Measurements from ENCODE around the gene ASIC4.

Gene ASIC4

DNA sequence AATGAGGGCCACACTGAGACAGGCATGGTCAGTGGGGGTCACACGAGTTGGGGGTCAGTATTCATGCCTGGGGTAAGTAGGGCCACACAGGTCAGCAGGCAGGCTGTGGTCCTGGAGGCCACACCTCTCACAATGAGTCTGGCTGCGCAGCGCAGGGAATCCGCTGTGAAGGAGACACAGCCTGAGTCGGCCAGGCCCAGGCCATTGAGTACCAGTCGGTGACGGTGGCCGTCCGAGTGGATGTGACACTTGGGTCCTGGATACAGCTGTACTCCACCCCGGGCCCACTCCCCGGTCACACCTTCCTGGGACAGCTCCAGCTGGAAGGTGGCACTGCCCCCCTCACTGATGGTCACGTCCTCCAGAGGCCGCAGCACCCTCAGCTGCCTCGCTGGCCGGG lies 40.1 kb downstream of the ASIC4 start:
- DNase-seq: no peak

DNA sequence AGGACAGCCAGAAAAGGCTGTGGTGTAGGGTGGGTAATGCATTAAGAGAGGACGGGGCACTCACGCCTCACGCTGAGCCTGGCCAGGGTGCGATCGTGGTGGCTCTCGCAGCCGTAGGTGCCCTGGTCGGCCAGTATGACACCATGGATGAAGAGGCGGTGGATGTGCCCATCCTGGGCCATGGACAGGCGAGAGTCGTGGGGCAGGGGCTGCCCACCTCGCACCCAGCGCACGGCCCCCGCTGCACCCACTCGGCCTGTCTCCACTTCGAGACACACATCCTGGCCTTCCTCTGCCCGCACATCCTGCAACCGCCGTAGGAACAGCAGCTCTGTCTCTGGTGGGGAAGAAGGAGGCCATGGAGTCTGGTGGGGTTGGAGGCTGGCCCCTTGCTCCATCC lies 41.7 kb downstream of the ASIC4 start:
- no peak for DNase-seq

DNA sequence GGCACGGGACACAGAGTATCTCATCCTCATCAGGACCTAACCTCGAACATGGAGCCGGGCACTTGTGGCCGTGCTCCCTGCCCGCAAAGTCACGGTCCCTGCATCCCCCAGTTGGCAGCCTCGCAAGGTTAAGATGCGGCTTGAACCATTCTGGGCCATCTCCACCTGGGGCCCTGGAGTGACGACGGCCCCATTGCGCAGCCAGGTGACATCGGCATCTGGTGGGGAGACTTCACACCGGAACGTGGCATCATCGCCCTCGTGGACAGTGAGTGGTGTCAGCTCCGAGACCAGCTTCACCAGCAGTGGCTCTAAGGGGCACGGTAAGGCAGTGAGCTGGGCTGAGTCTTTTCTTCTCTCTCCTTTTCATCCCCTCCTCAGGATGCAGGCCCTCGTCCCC lies 42.1 kb downstream of the ASIC4 start:
- DNase-seq: no peak

DNA sequence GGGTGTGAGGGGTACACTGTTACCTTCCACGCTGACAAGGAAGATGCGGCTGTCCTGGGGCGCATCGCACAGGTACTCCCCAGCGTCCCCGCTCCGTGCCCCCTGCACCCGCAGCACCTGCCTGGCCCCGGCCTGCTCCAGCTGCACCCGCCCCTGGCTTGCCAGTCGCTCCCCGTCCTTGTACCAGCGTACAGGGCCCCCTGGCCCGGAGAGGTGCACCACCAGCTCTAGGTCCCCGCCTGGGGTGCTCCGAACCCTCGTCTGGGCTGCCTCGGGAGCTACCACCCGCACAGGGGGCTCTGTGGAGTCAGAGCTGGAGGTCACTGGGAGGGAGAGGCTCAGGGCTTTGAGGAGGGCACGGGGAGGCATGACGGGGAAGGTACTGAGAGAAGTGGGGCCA lies 43.0 kb downstream of the ASIC4 start:
- DNase-seq: no peak

- DNase-seq: no peak
These were observed 43.8 kb downstream of the ASIC4 start for GRCh38 chr2:219557791-219558785.

DNA sequence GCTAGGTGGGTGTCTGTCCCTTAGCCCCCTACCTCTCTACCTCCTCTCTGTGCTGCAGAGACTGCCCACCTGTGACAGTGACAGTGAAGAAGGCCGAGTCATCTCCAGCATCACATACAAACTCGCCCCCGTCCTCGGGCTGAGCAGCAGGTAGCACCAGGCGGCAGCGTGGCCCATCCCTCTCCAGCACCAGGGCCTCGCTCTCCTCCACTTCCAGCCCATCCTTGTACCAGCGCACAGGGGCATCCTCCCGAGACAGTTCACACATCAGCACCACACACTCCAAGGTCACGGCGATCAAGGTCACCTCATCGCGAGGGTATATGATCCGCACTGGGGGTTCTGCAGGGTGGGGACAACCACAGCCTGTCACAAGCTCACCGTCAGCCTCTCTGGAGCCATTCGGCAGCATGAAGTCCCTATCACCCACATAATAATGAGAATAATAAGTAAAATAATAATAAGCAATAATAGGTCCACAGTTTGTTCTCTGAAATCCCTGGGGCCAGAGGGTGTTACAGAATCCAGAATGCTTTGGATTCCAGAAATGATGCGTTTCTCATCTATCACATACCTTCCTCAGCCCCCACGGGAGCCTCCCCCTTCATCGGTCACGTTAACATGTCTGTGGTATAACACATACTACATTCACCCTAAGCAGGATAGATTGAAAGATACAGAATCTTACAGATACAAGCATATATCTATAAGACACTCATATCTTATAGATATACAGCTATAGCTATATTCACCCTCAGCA lies 45.1 kb downstream of the ASIC4 start:
- DNase-seq: no peak

DNA sequence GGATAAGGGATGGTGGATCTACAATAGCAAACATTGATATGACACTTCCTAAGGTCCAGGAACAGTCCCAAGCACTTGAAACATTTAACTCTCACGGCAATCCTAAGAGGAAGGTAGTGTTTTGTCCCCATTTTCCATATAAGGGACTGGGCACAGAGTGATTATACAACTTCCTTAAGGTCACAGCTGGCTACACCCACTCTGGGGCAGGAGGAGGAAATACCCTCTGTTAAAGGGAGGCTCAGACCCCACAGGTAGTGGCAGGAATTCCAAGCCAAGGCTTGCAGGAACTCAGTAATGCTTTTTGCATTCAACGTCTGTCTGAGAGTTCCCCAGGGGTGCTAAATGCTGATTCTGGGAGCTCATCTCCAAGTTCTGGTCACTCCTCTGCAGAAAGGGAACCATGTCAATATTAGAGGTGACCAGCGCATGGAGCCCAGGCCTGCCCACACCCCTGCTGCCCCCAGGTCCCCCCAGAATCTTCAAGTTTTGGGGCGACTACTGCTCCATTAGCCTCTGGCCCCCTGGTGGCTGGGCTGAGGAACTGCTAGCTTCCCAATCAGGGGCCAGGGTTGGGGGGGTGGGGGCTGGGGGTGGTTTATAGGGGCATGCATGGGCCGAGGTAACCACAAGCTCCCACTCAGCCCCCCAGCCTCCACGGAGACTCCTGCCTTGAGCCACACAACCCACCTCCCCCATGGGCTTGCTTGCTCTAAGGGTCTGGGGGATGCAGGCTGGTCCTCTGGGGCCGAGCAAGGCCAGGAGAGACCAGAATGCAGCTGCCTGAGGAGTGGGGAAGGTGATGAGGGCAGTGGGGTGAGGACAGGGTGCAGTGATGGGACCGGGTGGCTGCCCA lies 46.0 kb downstream of the ASIC4 start:
- DNase-seq: no peak

DNA sequence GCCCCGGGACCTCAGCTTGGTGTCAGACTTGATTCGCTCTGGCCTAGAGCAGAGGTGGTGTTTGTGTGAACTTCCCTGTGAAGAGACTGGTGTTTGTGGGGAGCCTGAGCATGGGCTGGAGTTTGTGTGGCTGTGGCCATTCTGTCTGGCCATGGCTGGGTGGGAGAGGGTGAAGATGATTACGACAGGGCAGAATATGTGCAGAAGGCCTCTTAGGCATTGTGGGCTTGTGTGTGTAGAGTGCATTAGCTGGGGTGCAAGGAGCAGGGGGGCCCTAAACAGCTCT lies 46.6 kb downstream of the ASIC4 start:
- no peak for DNase-seq

DNA sequence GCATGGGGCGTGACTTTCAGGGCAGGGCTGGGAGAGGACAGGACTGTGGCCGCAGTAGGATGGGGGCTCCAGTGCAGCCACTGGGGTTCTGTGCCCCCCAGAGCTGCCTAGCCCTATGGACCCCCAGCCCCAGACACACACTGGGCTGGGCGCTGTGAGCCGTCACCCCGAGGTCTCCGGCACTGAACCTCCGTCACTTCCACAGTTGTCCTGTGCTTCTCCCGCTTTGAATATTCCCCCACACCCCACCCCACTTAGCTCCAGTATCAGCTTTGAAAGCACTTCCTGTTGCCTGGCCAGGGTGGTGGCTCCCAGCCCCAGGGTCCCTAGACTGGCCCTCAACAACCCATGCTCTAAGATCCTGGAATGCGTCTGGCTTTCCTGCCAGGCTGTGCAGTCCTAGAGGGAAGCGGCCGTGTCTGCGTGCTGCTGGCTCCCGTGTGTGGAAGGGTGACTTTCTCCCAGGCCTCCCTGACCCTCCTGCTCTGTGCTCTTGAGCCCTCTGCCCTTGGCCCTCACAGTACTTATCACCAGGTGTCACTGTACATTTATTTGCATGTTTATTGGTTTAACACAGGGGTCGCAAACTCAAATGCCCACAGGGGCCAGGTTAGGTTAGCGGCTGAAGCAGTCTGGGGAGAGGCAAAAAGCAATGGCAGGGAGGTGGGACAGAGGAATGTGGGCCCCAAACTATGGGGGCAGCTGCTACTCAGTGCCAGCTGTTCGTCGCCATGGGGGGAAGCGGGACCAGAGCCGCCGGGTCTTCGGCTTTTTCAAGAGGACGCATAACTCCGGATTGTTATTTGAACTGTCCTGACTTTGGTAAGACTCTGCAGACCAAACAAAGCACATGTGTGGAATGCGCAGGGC lies 47.1 kb downstream of the ASIC4 start:
- no peak for DNase-seq

GRCh38 chr2:219562049-219563020 lies 48.1 kb downstream of the ASIC4 start:
- no peak for DNase-seq

GRCh38 chr2:219563271-219563928 lies 49.1 kb downstream of the ASIC4 start:
- DNase-seq: no peak

DNA sequence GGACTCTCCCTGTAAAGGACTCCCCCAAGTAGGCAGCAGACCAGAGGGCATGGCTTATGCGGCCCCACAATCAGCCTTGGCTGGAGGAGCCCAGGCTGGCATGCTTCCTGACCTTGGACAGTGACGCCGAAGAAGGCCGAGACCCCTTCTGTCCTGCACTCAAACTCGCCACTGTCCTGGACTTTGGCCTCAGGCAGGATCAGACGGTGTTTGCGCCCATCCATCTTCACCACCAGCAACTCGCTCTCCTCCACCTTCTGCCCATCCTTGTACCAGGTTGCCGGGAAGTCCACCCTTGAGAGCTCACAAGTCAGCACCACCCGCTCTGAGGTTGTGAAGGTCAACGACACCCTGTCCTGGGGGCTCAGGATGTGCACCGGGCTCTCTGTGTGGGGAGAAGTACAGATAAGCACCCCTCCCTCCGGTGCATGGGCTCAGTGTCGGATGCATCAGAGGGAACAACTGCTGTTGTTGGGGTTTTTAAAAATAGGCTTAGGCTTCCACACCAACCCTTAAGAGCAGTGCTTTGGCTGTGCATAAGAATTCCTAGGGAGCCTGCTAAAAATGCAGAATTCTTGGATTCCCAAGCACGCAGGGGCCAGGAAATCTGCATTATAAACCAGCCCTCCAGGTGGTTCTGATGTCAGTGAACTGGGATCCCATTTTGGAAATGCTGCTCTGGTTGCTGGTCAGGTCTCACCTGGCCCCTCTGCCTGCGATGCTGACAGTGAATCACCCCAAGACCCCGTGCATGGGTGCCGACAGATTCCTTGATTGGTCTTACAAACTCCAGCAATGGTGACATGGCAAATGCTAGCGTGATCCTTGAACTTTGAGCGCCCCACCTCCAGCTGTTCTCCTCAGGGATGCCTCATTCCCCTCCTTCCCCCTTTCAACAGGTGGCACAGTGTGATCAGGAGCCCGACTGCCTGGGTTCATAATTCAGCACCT lies 51.1 kb downstream of the ASIC4 start:
- no peak for DNase-seq

GRCh38 chr2:219566640-219567039 lies 52.4 kb downstream of the ASIC4 start:
- no peak for DNase-seq

- DNase-seq: no peak
These were observed 52.8 kb downstream of the ASIC4 start for GRCh38 chr2:219567131-219567530.

DNA sequence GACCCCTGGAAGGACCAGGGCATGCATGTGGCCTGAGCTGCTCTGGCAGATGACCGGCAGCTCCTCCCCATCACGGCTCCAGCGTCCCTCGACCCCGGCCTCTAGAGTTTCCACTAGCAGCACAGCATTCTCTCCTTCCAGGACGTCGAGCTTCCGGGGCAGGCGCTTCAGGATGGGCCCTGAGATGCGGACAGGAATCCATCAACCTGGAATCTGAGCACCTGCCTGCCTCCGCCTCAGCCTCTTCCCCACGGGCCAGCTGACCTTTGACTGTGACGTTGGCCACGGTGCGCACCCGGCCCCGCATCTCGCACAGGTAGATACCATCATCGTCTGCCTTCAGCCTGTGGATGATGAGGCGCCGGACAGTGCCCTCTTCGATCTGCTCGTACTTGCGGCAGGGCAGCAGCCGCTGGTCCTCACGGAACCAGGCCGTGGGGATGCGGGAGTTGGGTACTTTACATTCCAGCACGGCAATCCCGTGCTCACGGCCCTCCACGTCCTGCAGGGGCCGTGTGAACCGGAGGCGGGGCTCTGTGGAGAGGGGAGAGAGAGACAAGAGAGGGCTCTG lies 53.6 kb downstream of the ASIC4 start:
- DNase-seq: no peak

- no peak for DNase-seq
These were observed 54.8 kb downstream of the ASIC4 start for GRCh38 chr2:219569041-219569440.

GRCh38 chr2:219569635-219570034 lies 55.4 kb downstream of the ASIC4 start:
- no peak for DNase-seq

DNA sequence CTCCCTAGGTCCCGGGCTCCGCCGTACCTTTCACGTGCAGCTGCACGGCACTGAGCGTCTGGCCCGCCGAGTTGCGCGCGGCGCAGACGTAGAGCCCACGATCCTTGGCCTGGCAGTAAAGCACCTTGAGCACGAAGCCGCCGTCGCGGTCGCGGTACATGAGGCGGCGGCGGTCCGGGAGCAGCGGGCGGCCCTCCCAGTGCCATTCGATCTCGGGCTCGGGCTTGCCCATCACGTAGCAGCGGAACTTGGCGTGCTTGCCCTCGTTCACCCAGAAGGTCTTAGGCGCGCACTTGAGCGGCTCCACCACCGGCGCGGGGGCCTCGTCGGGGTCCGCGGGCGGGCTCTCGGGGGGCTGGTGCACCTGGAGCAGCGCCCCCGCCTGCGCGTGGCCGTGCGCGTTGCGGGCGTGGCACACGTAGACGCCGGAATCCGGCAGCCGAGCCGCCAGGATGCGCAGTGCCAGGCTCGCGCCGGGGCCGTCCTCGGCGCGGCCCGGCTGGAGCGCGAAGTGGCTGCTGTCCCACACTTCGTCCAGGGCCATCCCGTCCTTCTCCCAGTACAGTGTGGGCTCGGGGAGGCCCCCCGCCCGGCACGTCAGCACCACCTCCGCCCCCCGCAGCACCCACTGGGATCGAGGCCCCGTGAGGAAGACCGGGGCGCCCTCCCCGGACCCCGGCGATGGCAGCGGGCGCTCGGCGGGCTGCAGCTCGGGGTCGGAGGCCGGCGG lies 56.1 kb downstream of the ASIC4 start:
- DNase-seq: peak; percentile 5
